Peyer's patch (tissue), 4 donors: Measurements from ENCODE around the gene TLR7. TPM values are rescaled to one million over a fixed set of nuclear protein-coding genes. Genes with fewer than 3 reads are reported as not detected.

Source experiments
- DNase-seq, 3 donors: peaks; one replicate each; pipeline ENCODE4 v3.0.0-alpha.2; 2017 to 2019
- H3K27ac ChIP-seq, 4 donors: fragments of 200-600 bp; sonication (generic); one replicate each; pipeline ENCODE4 v1.5.1; 2016 to 2019
- H3K27me3 ChIP-seq, 2 donors: fragments of 200-600 bp; sonication (generic); one replicate each; pipeline ENCODE4 v1.5.1; 2019
- H3K36me3 ChIP-seq, 3 donors: fragments of 200-600 bp; sonication (generic); one replicate each; pipeline ENCODE4 v1.5.1; 2016 to 2019
- H3K4me1 ChIP-seq, 4 donors: fragments of 200-600 bp; sonication (generic); one replicate each; pipeline ENCODE4 v1.5.1; 2016 to 2019
- H3K4me3 ChIP-seq, 4 donors: fragments of 200-600 bp; sonication (generic); 1 replicate in 3 of 4; 2 replicates in 1 of 4; pipeline ENCODE4 v1.5.1; 2016 to 2019; ENCODE audit warnings: mild to moderate bottlenecking in 1 of 4
- H3K9me3 ChIP-seq, 4 donors: fragments of 200-600 bp; sonication (generic); one replicate each; pipeline ENCODE4 v1.5.1; 2016 to 2019; ENCODE audit warnings: mild to moderate bottlenecking in 1 of 4
- CTCF ChIP-seq, 6 experiments: fragments of 450-650 bp in 4 of 6; fragments of 200-600 bp in 2 of 6; sonication (generic) in 1 of 6; IDR thresholded peaks; one replicate each; pipeline ENCODE4 v1.5.1; 2017 to 2019; ENCODE audit warnings: antibody characterized with exemption in 6 of 6, mild to moderate bottlenecking in 3 of 6, moderate library complexity in 1 of 6
- POLR2A ChIP-seq, 2 donors: fragments of 450-650 bp; IDR thresholded peaks; one replicate each; pipeline ENCODE4 v1.5.1; 2017; ENCODE audit warnings: antibody characterized with exemption in 2 of 2, mild to moderate bottlenecking in 2 of 2, moderate library complexity in 2 of 2
- total RNA-seq, 4 donors: library from RNA; depleted of rRNA; stranded (reverse); fragments of >200 nt; gene quantifications; one replicate each; pipeline ENCODE4 v1.1.0, GENCODE V29; 2016

TLR7 gene
- total RNA-seq, 4 donors from 2014 or later: 0.27 to 5.0 (median 0.38) TPM; not detected in 1

- TF ChIP-seq POLR2A (IDR thresholded peaks at IDR 0.05) (no peak), CTCF (IDR thresholded peaks at IDR 0.05) (no peak)
- DNase-seq: no peak
- Histone ChIP-seq H3K27ac (no peak overlapping the region), H3K4me3 (no peak overlapping the region), H3K36me3 (no peaks in the 10 kb centered on the region), H3K27me3 (no peaks in the 10 kb centered on the region), H3K9me3 (no peaks in the 10 kb centered on the region), H3K4me1 (no peaks in the 10 kb centered on the region)
Measured at GRCh38 chrX:12896935-12897334, 30.1 kb downstream of the TLR7 start.

- Histone ChIP-seq H3K4me1 (no peaks in the 10 kb centered on the region), H3K9me3 (no peaks in the 10 kb centered on the region), H3K27ac (no peak overlapping the region), H3K36me3 (no peaks in the 10 kb centered on the region), H3K27me3 (no peaks in the 10 kb centered on the region), H3K4me3 (no peak overlapping the region)
- DNase-seq: no peak
- TF ChIP-seq CTCF (IDR thresholded peaks at IDR 0.05) (no peak), POLR2A (IDR thresholded peaks at IDR 0.05) (no peak)
Measured at GRCh38 chrX:12898073-12898472, 31.2 kb downstream of the TLR7 start.

DNA sequence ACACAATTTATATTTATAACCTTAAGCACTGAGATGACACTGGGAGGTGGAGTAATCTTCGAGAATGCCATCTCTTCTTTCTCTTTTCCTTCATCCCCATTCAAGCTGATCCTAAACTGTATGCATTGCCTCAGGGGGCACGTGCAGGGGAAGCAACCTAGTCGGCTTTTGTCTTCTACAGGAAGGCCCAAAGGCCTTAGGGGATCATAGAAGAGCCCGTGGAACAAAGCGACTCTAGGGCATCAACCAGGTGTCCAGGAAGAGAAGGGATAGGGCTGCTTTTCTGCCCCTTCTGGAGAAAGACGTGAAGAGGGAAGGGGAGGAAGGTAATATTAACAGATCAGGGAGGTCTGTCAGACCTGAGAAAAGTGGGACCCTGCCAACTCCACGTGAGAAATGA is 32.6 kb downstream of the TLR7 start:
- Histone ChIP-seq H3K27me3 (no peaks in the 10 kb centered on the region), H3K9me3 (no peaks in the 10 kb centered on the region), H3K36me3 (no peaks in the 10 kb centered on the region), H3K4me1 (no peaks in the 10 kb centered on the region), H3K4me3 (no peak overlapping the region), H3K27ac (no peak overlapping the region)
- TF ChIP-seq POLR2A (IDR thresholded peaks at IDR 0.05) (no peak), CTCF (IDR thresholded peaks at IDR 0.05) (no peak)
- no peak for DNase-seq

GRCh38 chrX:12901486-12901885 is 34.6 kb downstream of the TLR7 start:
- no peak overlapping the region for H3K4me3 ChIP-seq
- no peaks in the 10 kb centered on the region for H3K9me3 ChIP-seq
- no peaks in the 10 kb centered on the region for H3K27me3 ChIP-seq
- H3K27ac ChIP-seq: no peak overlapping the region
- no peaks in the 10 kb centered on the region for H3K4me1 ChIP-seq
- TF ChIP-seq POLR2A (IDR thresholded peaks at IDR 0.05): no peak
- peak in 5 of 6 experiments; percentile 48 to 66 (median 56) for TF ChIP-seq CTCF (IDR thresholded peaks at IDR 0.05)
- no peaks in the 10 kb centered on the region for H3K36me3 ChIP-seq
- peak; percentile 59 to 85 (median 68) for DNase-seq

DNA sequence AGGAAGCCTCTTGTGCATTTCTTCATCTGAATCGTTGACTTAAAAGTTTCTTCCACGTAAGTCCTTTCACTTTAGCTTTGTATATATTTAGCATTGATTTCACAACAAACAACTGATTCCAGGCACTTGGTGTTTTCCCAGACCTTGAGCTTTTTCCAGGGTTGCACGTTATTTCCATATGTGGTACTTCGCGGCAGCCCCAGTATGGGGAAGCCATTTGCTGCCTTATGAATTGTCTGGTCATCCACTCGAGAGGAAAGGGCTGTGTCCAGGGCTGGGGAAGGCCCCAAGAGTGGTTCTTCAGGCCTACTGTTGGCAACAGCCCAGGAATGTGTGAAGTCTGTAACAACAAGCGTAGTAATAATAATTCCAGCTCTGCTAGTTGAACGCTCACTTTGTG is 36.8 kb downstream of the TLR7 start:
- TF ChIP-seq POLR2A (IDR thresholded peaks at IDR 0.05) (no peak), CTCF (IDR thresholded peaks at IDR 0.05) (no peak)
- H3K4me3 ChIP-seq: no peak overlapping the region
- no peak for DNase-seq
- no peaks in the 10 kb centered on the region for H3K4me1 ChIP-seq
- H3K27me3 ChIP-seq: no peaks in the 10 kb centered on the region
- no peaks in the 10 kb centered on the region for H3K36me3 ChIP-seq
- no peaks in the 10 kb centered on the region for H3K9me3 ChIP-seq
- no peak overlapping the region for H3K27ac ChIP-seq
